Heart right ventricle (tissue), 16 donors: ENCODE data around the gene ZNF503. TPM values are rescaled to one million over a fixed set of nuclear protein-coding genes. Genes with fewer than 3 reads are reported as not detected.
A peak's percentile ranks its signal among the peaks of the same experiment; 100 is the strongest.

ENCODE experiments used
- ATAC-seq, 8 donors: fragments of 200-7000 bp; cut with Tn5 transposase; one replicate each; pipeline ENCODE4 v1.9.1; 2020; ENCODE audit warnings: mild to moderate bottlenecking in 8 of 8, moderate library complexity in 8 of 8, moderate number of reproducible peaks in 1 of 8
- DNase-seq, 2 donors: peaks; one replicate each; pipeline ENCODE4 v3.0.0-alpha.2; 2020
- H3K27ac ChIP-seq, 10 donors: fragments of 200-600 bp; sonication (generic) in 2 of 10; one replicate each; pipeline versions ENCODE4 v1.5.0 to v1.8.0; 2020 to 2022; ENCODE audit warnings: mild to moderate bottlenecking in 3 of 10
- H3K27me3 ChIP-seq, 7 donors: fragments of 200-600 bp; one replicate each; pipeline ENCODE4 v1.8.0; 2021 to 2022; ENCODE audit warnings: mild to moderate bottlenecking in 2 of 7
- H3K36me3 ChIP-seq, 9 donors: fragments of 200-600 bp; sonication (generic) in 1 of 9; one replicate each; pipeline versions ENCODE4 v1.5.0 to v1.8.0; 2020 to 2022; ENCODE audit warnings: mild to moderate bottlenecking in 2 of 9
- H3K4me1 ChIP-seq, 9 donors: fragments of 200-600 bp; sonication (generic) in 1 of 9; one replicate each; pipeline versions ENCODE4 v1.5.0 to v1.8.0; 2020 to 2022; ENCODE audit warnings: mild to moderate bottlenecking in 4 of 9
- H3K4me3 ChIP-seq, 10 donors: fragments of 200-600 bp; sonication (generic) in 2 of 10; one replicate each; pipeline versions ENCODE4 v1.5.0 to v1.8.0; 2020 to 2022; ENCODE audit warnings: mild to moderate bottlenecking in 7 of 10, moderate library complexity in 2 of 10
- H3K9me3 ChIP-seq, 11 donors: fragments of 200-600 bp in 10 of 11; sonication (generic) in 2 of 11; one replicate each; pipeline versions ENCODE4 v1.5.0 to v1.8.0; 2013 to 2022; ENCODE audit warnings: mild to moderate bottlenecking in 2 of 11, control low read depth in 1 of 11, moderate library complexity in 1 of 11
- WGBS, 2 donors: extraction: QIAGEN DNeasy Blood & Tissue Kit; methylation state at CpG; one replicate each; pipeline ENCODE4 v1.1.7; 2013; ENCODE audit warnings: inconsistent platforms in 1 of 2; 5-methylcytosine and 5-hydroxymethylcytosine counted together
- intact Hi-C, 10 donors: fragments of 100-400 bp; cut with DNase I; formaldehyde crosslinking; loops; one replicate each; pipeline versions ENCODE4 v1.11.1 to v1.14.2; 2022
- polyA plus RNA-seq, 2 donors: library from polyadenylated mRNA; stranded (reverse); fragments of 200-250 nt; gene quantifications; one replicate each; pipeline ENCODE4 v1.2.3, GENCODE V29; 2013
- total RNA-seq, 10 donors: library from RNA; stranded (reverse); fragmentation: NEBNext Ultra II Directional in 3 of 10; extraction: Animal tissue kit (Norgen Biotek cat#: 25700) in 3 of 10; gene quantifications; one replicate each; pipeline versions ENCODE4 v1.2.1 to v1.2.4, GENCODE V29; 2021 to 2023
- TF ChIP-seq, protein P1 (sequence below), 9 donors: fragments of 200-600 bp; sonication (generic) in 2 of 9; IDR thresholded peaks; one replicate each; pipeline versions ENCODE4 v1.5.0 to v1.8.0; 2021 to 2022; ENCODE audit warnings: antibody characterized with exemption in 9 of 9, mild to moderate bottlenecking in 5 of 9, moderate library complexity in 1 of 9
- donor health status: Arrhythmogenic right ventricular cardiomyopathy.
- donor health status: ischemic (EF 13 %, LVEDD 7.1; RV severe dilation, severe dysfunction).
- donor health status: healthy with polysubstance abuse.
- donor health status: DM: no; HTN: yes; CAD: no.
- donor health status: DM: no; HTN: no; CAD: no.
- donor health status: ischemic (EF 25% LVEDD 6.9; RV normal size, moderate dysfunction).
- donor health status: ischemic (EF 25% LVEDD 5.7; RV mildly dilated, moderate dysfunction).
- donor health status: healthy.
- donor health status: DM: yes; HTN: yes; CAD: no.
- donor health status: Ischemic cardiomyopathy.
- donor health status: ischemic (EF 35%, LVEDD 5.7; RV mildly dilated, moderate dysfunction).
- donor health status: nonischemic (EF 11% LVEDD 7.7; RV severe dilation, severe dysfunction).
- donor health status: DM: yes; HTN: yes; CAD: no.
- donor health status: PGD.
- donor health status: ischemic (EF 29% LVEDD 5.4; RV normal size, mild dysfunction).
- donor health status: nonischemic (EF 23%, LVEDD 6.1; RV moderate dilation, normal function).

Gene ZNF503
- total and polyA plus RNA-seq, 12 donors: 2.5 to 9.7 (median 4.5) TPM

GRCh38 chr10:75429159-75429827 lies 27.7 kb upstream of the ZNF503 start:
- peak in 1 of 2 donors; percentile 20 for DNase-seq
- peak in 5 of 8 donors; percentile 43 to 73 (median 63) for ATAC-seq
- 64 to 74% methylated on average over 5 of the region's 5 CpGs for WGBS, 2 donors
- Histone ChIP-seq H3K4me1 (peaks cover 7 to 62% (median 53%) of the 10 kb centered on the region in 9 donors), H3K27me3 (no peaks in the 10 kb centered on the region), H3K36me3 (no peaks in the 10 kb centered on the region), H3K27ac (peak overlapping the region in 9 of 10 donors; percentile 19 to 95 (median 87)), H3K4me3 (no peak overlapping the region), H3K9me3 (no peaks in the 10 kb centered on the region)
- intact Hi-C loops: no loop called here
- TF ChIP-seq, protein P1, sequence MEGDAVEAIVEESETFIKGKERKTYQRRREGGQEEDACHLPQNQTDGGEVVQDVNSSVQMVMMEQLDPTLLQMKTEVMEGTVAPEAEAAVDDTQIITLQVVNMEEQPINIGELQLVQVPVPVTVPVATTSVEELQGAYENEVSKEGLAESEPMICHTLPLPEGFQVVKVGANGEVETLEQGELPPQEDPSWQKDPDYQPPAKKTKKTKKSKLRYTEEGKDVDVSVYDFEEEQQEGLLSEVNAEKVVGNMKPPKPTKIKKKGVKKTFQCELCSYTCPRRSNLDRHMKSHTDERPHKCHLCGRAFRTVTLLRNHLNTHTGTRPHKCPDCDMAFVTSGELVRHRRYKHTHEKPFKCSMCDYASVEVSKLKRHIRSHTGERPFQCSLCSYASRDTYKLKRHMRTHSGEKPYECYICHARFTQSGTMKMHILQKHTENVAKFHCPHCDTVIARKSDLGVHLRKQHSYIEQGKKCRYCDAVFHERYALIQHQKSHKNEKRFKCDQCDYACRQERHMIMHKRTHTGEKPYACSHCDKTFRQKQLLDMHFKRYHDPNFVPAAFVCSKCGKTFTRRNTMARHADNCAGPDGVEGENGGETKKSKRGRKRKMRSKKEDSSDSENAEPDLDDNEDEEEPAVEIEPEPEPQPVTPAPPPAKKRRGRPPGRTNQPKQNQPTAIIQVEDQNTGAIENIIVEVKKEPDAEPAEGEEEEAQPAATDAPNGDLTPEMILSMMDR (IDR thresholded peaks at IDR 0.05): no peak

DNA sequence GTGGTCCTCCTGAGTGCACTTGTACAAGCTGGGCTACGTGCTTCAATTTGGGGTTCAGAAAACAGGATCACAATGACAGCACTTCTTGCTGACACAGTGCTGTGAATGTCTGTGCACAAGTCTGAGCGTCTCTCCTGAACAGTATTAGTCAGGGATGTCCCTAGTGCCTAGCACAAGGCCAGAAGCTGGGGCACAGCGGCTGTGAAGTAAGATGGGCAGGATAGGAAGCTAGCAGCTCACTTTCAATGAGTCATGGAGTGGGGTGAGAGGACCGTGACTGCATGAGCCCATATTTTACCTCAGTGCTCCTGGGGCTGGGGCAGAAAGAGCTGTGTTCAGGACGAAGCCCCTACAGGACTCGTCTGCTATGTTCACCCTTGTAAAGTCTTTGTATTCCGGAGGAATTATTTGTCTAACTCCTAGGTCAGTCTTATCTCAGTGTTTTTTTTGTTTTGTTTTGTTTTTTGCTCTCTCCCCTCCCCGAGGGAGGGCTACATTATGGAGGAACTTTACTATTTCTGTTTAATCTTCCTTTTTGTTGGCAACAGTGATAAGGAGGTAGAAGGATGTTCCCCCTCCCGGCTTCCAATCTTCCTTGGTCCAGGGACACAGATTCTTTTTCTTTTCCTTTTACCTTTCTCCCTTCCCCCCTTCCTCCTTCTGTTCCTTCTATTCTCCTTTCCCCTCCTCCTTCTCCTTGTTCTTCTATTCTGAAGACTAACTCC lies 27.0 kb upstream of the ZNF503 start:
- no peaks in the 10 kb centered on the region for H3K9me3 ChIP-seq
- ATAC-seq (peak in 4 of 8 donors; percentile 2 to 21 (median 13)), DNase-seq (no peak)
- intact Hi-C loops: no loop called here
- H3K36me3 ChIP-seq: no peaks in the 10 kb centered on the region
- no peaks in the 10 kb centered on the region for H3K27me3 ChIP-seq
- peak overlapping the region in 8 of 10 donors; percentile 15 to 94 (median 84) for H3K27ac ChIP-seq
- WGBS, 2 donors: 50 to 67% methylated on average over 9 of the region's 9 CpGs
- H3K4me1 ChIP-seq: peaks cover 7 to 60% (median 53%) of the 10 kb centered on the region in 9 donors
- TF ChIP-seq, protein P1 (IDR thresholded peaks at IDR 0.05): no peak
- no peak overlapping the region for H3K4me3 ChIP-seq

DNA sequence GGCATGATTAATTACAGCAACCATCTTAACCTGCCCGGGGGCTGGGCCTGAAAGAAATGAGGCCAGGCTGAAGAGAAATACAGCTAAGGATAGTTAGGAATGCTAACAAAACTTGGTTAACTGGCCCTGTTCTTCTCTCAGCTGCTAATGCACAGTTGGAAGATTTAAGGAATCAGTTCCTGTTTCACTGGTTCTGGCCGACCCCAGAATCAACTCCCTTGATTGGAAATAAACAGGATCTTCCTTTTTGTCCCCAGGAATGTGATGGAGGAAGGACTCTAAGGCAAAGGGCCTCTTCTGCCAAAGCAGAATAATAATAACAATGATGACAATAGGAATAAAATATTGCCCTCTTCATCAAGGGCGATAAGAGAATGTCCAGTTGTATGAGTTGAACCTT lies 26.4 kb upstream of the ZNF503 start:
- 58 to 59% methylated on average over 3 of the region's 3 CpGs for WGBS, 2 donors
- Histone ChIP-seq H3K27ac (peak overlapping the region in 8 of 10 donors; percentile 15 to 94 (median 84)), H3K4me3 (no peak overlapping the region), H3K4me1 (peaks cover 7 to 56% (median 49%) of the 10 kb centered on the region in 9 donors), H3K9me3 (no peaks in the 10 kb centered on the region), H3K27me3 (no peaks in the 10 kb centered on the region), H3K36me3 (no peaks in the 10 kb centered on the region)
- TF ChIP-seq, protein P1 (IDR thresholded peaks at IDR 0.05): no peak
- ATAC-seq (no peak), DNase-seq (no peak)
- intact Hi-C loops: no loop called here

DNA sequence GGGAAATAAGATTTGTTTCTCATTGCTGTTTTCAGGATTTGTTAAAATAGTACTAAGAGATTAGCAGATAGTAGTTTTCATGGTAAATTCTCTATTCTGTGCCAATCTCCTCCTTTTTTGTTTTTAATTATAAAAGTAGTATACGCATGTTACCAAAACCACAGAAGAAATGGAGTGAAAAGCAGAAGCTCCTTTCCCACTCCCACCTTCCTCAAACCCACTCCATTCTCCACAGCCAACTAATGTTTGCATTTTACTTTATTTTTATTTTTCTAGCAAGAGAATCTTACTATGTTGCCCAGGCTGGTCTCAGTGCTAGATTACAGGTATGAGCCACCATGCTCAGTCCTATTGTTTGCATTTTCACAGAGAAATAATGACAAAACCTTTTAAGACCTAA lies 25.3 kb upstream of the ZNF503 start:
- H3K27ac ChIP-seq: peak overlapping the region in 3 of 10 donors; percentile 82 to 94 (median 92)
- ATAC-seq (no peak), DNase-seq (no peak)
- no peak overlapping the region for H3K4me3 ChIP-seq
- H3K9me3 ChIP-seq: no peaks in the 10 kb centered on the region
- peaks cover 7 to 45% (median 38%) of the 10 kb centered on the region in 9 donors for H3K4me1 ChIP-seq
- H3K27me3 ChIP-seq: no peaks in the 10 kb centered on the region
- intact Hi-C loops: no loop called here
- TF ChIP-seq, protein P1 (IDR thresholded peaks at IDR 0.05): no peak
- no peaks in the 10 kb centered on the region for H3K36me3 ChIP-seq
- WGBS, 2 donors: 94 to 100% methylated on average over 1 of the region's 1 CpG
